Body of pancreas (tissue), 4 donors: Measurements from ENCODE around the gene BEGAIN. TPM values are rescaled to one million over a fixed set of nuclear protein-coding genes. Genes with fewer than 3 reads are reported as not detected.

Source experiments
- ATAC-seq: fragments of 150-250 bp; one replicate; pipeline ENCODE4 v1.9.1; 2016
- DNase-seq, 4 donors: peaks; one replicate each; pipeline ENCODE4 v3.0.0-alpha.2; 2019
- H3K27ac ChIP-seq, 4 donors: fragments of 200-600 bp; sonication (generic); 1 replicate in 3 of 4; 2 replicates in 1 of 4; pipeline versions ENCODE4 v1.5.1 to v1.6.1; 2016 to 2019; ENCODE audit warnings: mild to moderate bottlenecking in 1 of 4, mixed read lengths in 1 of 4, moderate library complexity in 1 of 4
- H3K27me3 ChIP-seq, 2 donors: fragments of 200-600 bp; sonication (generic); one replicate each; pipeline ENCODE4 v1.6.0; 2016; ENCODE audit warnings: mild to moderate bottlenecking in 1 of 2
- H3K36me3 ChIP-seq, 2 donors: fragments of 200-600 bp; sonication (generic); replicated peaks in 1 of 2; 2 replicates each; pipeline ENCODE4 v1.5.1; 2016; ENCODE audit warnings: low read depth in 2 of 2; ENCODE audit not compliant: insufficient read depth in 1 of 2
- H3K4me1 ChIP-seq: fragments of 200-600 bp; sonication (generic); one replicate; pipeline ENCODE4 v1.6.0; 2016
- H3K4me3 ChIP-seq, 2 donors: fragments of 200-600 bp; sonication (generic); 1 replicate in 1 of 2; 2 replicates in 1 of 2; pipeline ENCODE4 v1.5.1; 2016 to 2019
- H3K9me3 ChIP-seq, 3 donors: fragments of 200-600 bp; sonication (generic); 1 replicate in 2 of 3; 2 replicates in 1 of 3; pipeline ENCODE4 v1.5.1; 2016
- CTCF ChIP-seq, 7 experiments: fragments of 450-650 bp in 4 of 7; fragments of 200-600 bp in 3 of 7; sonication (generic) in 3 of 7; IDR thresholded peaks; one replicate each; pipeline ENCODE4 v1.5.1; 2016 to 2019; ENCODE audit warnings: antibody characterized with exemption in 7 of 7
- POLR2A ChIP-seq, 3 donors: fragments of 450-650 bp; IDR thresholded peaks; one replicate each; pipeline ENCODE4 v1.6.1; 2016; ENCODE audit warnings: antibody characterized with exemption in 3 of 3, mild to moderate bottlenecking in 2 of 3
- WGBS, 2 donors: methylation state at CpG; one replicate each; pipeline ENCODE4 v1.1.5; 2017; 5-methylcytosine and 5-hydroxymethylcytosine counted together
- intact Hi-C: fragments of 100-400 bp; cut with DNase I; formaldehyde crosslinking; loops from one replicate; pipeline ENCODE4 v1.15.1; 2023
- total RNA-seq, 2 donors: library from RNA; depleted of rRNA; stranded (reverse); fragments of >200 nt; gene quantifications; one replicate each; pipeline ENCODE4 v1.1.0, GENCODE V29; 2016

BEGAIN gene
- total RNA-seq, 2 donors from 2014 or later, result 23.9 to 28.7 TPM

- Histone ChIP-seq H3K36me3 (no peaks in the 10 kb centered on the region), H3K4me3 (no peak overlapping the region), H3K4me1 (peaks cover 28% of the 10 kb centered on the region), H3K27ac (no peak overlapping the region), H3K27me3 (no peaks in the 10 kb centered on the region), H3K9me3 (no peaks in the 10 kb centered on the region)
- no peak for ATAC-seq
- DNase-seq, result no peak
- no peak for TF ChIP-seq POLR2A (IDR thresholded peaks at IDR 0.05)
- TF ChIP-seq CTCF (IDR thresholded peaks at IDR 0.05), result no peak
- intact Hi-C loops, result no loop called here
- 80 to 100% methylated on average over 1 to 7 of the region's 9 CpGs for WGBS, 2 donors
These were observed 26.7 kb downstream of the BEGAIN start for GRCh38 chr14:100560471-100560870.

GRCh38 chr14:100559455-100559854 lies 27.8 kb downstream of the BEGAIN start:
- no peak for TF ChIP-seq CTCF (IDR thresholded peaks at IDR 0.05)
- no peak for TF ChIP-seq POLR2A (IDR thresholded peaks at IDR 0.05)
- ATAC-seq, result no peak
- H3K9me3 ChIP-seq, result no peaks in the 10 kb centered on the region
- no peak for DNase-seq
- 88 to 100% methylated on average over 3 to 9 of the region's 9 CpGs for WGBS, 2 donors
- no peak overlapping the region for H3K27ac ChIP-seq
- H3K4me3 ChIP-seq, result no peak overlapping the region
- H3K36me3 ChIP-seq, result no peaks in the 10 kb centered on the region
- peaks cover 23% of the 10 kb centered on the region for H3K4me1 ChIP-seq
- intact Hi-C loops, result no loop called here
- no peaks in the 10 kb centered on the region for H3K27me3 ChIP-seq

GRCh38 chr14:100558966-100559365 lies 28.3 kb downstream of the BEGAIN start:
- no peaks in the 10 kb centered on the region for H3K27me3 ChIP-seq
- H3K4me1 ChIP-seq, result peaks cover 23% of the 10 kb centered on the region
- H3K27ac ChIP-seq, result no peak overlapping the region
- intact Hi-C loops, result no loop called here
- no peaks in the 10 kb centered on the region for H3K36me3 ChIP-seq
- 80 to 83% methylated on average over 1 to 6 of the region's 8 CpGs for WGBS, 2 donors
- TF ChIP-seq POLR2A (IDR thresholded peaks at IDR 0.05), result no peak
- TF ChIP-seq CTCF (IDR thresholded peaks at IDR 0.05), result no peak
- DNase-seq, result no peak
- no peak for ATAC-seq
- no peak overlapping the region for H3K4me3 ChIP-seq
- H3K9me3 ChIP-seq, result no peaks in the 10 kb centered on the region

GRCh38 chr14:100558226-100558625 lies 29.0 kb downstream of the BEGAIN start:
- intact Hi-C loops, result no loop called here
- TF ChIP-seq CTCF (IDR thresholded peaks at IDR 0.05) (no peak), POLR2A (IDR thresholded peaks at IDR 0.05) (no peak)
- no peak for ATAC-seq
- WGBS, 2 donors, result 87 to 88% methylated on average over 11 of the region's 11 CpGs
- Histone ChIP-seq H3K4me3 (no peak overlapping the region), H3K4me1 (peaks cover 31% of the 10 kb centered on the region), H3K27ac (no peak overlapping the region), H3K27me3 (no peaks in the 10 kb centered on the region), H3K9me3 (no peaks in the 10 kb centered on the region), H3K36me3 (no peaks in the 10 kb centered on the region)
- no peak for DNase-seq

GRCh38 chr14:100557658-100558057 lies 29.6 kb downstream of the BEGAIN start:
- no peak for TF ChIP-seq CTCF (IDR thresholded peaks at IDR 0.05)
- TF ChIP-seq POLR2A (IDR thresholded peaks at IDR 0.05), result no peak
- DNase-seq (no peak), ATAC-seq (no peak)
- H3K27me3 ChIP-seq, result no peaks in the 10 kb centered on the region
- H3K4me1 ChIP-seq, result peaks cover 36% of the 10 kb centered on the region
- intact Hi-C loops, result no loop called here
- H3K36me3 ChIP-seq, result no peaks in the 10 kb centered on the region
- WGBS, 2 donors, result 61 to 69% methylated on average over 11 of the region's 11 CpGs
- no peaks in the 10 kb centered on the region for H3K9me3 ChIP-seq
- no peak overlapping the region for H3K4me3 ChIP-seq
- H3K27ac ChIP-seq, result no peak overlapping the region
